Astrocyte of the spinal cord (primary cell): ENCODE measurements around the gene LRRC32.
"Not testable (repeated sequence)": the region's sequence is repeated elsewhere in the genome, so short reads cannot be mapped to it uniquely, and the experiment has no call there.

ENCODE experiments used
- DNase-seq: peaks from one replicate; pipeline ENCODE4 v3.0.0; 2011; ENCODE audit warnings: low read depth, low spot score
- H3K4me3 ChIP-seq: 2 replicates; pipeline ENCODE4 v1.5.1; 2011; ENCODE audit warnings: low read depth, mild to moderate bottlenecking, low read length, moderate library complexity
- in situ Hi-C: cut with HindIII; loops from 2 replicates; pipeline ENCODE4 v1.10.0; 2017; ENCODE audit warnings: low sequenced_read_pairs
- TF ChIP-seq, protein P1 (sequence below): IDR thresholded peaks from 2 replicates; pipeline ENCODE4 v1.5.1; 2012; ENCODE audit warnings: low read depth, mild to moderate bottlenecking, low read length, inconsistent platforms

Gene LRRC32

DNA sequence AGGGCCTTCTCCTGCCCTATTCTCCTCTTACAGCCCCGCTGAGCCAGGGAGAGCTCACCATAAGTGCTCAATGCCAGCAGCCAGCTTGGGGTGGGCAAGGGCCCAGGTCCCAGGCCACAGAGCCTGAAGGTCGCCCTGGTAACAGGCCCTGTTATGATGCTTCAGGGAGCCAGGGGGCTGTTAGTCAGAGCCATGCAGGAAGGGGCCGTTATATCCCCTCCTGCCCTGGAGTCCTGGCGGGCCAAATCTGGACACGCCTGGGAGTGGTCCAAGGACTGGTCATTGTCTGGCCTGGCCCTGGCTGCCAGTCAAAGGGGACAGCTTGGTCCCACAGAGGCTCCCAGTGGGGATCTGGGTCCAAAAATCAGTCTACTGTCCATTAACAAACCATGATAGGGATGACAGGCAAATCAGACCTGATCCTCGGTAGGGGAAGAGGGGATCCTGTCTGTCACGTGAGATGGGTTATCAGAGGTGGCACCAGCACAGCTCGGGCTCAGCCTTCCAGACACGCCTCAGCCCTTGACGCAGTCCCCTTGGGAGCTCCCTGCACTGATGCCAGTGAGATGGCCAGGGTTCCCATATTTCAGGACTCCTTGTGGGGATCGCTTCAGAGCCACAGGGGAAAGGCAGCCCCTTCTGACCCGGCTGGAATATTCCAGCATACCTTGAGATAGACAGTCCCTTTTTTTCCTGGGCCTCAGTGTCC, 55.9 kb downstream of the LRRC32 start:
- no peak overlapping the region for H3K4me3 ChIP-seq
- in situ Hi-C loops: no loop called here
- peak; percentile 45 for DNase-seq
- TF ChIP-seq, protein P1, sequence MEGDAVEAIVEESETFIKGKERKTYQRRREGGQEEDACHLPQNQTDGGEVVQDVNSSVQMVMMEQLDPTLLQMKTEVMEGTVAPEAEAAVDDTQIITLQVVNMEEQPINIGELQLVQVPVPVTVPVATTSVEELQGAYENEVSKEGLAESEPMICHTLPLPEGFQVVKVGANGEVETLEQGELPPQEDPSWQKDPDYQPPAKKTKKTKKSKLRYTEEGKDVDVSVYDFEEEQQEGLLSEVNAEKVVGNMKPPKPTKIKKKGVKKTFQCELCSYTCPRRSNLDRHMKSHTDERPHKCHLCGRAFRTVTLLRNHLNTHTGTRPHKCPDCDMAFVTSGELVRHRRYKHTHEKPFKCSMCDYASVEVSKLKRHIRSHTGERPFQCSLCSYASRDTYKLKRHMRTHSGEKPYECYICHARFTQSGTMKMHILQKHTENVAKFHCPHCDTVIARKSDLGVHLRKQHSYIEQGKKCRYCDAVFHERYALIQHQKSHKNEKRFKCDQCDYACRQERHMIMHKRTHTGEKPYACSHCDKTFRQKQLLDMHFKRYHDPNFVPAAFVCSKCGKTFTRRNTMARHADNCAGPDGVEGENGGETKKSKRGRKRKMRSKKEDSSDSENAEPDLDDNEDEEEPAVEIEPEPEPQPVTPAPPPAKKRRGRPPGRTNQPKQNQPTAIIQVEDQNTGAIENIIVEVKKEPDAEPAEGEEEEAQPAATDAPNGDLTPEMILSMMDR: no peak

DNA sequence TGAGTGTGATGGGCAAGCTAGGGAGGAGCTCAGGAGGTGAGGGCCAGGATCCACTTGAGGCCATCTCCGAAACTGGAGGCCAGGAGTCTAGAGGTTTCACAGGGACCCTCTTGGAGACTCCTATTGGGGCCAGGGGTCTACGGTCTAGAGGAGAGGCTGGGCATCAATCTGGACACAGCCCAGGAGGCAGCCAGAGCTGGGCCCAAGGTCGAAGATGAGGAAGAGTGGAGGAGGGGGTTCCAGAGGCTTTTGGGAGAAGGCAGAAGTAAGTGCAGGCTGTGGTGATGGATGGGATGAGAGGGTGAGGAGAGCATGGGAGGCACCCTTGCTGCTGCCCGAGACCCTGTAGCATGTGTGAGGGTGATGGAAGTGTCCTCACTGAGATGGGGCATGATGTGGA, 56.6 kb downstream of the LRRC32 start:
- DNase-seq: no peak
- no peak overlapping the region for H3K4me3 ChIP-seq
- in situ Hi-C loops: no loop called here
- TF ChIP-seq, protein P1: no peak

DNA sequence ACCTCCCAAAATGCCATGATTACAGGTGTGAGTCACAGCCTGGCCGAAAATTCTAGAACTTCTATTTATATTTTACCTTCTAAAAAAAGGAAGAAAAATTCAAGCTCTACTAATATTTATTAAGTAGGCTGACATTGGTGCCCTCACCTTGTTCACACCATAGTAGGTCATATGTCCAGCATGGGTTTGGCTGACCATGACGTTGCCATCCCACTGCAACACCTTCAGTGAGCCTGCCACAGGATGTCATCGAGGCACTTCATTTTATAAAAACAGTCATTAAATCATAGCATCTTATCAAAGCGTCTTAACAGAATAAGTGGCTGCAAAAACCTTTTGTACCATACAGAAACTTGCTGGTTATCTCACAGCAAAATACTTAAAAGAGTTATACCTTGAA, 58.3 kb downstream of the LRRC32 start:
- in situ Hi-C loops: no loop called here
- no peak overlapping the region for H3K4me3 ChIP-seq
- DNase-seq: no peak
- TF ChIP-seq, protein P1: no peak

DNA sequence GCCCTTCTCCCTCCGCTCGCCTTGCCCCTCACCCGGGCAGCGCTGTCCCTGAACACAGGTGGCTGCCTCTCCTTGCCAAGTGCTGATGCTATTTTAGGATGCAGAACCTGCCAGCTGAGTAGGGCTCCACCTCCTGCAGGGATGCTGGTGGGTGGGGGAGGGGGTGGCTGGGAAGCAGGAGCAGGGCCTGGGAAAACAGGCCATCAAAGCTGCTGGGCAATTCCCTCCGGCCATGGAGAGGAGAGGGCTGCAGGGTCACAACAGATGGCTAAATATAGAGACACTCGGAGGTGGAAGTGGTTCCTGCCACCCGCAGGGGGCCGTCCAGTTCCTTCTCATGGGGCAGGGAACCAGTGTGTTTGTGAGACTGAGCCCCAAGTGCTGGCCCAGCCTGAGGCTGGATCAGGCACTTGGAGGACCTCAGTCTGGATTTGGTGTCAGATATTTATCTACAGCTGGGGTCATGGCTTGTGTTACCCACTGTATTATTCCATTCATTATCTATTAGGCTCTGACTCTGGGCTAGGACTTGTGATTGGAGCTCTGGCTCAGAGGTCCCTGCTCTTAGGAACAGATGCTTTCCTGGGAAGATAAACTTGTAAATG, 59.6 kb downstream of the LRRC32 start:
- no peak for DNase-seq

DNA sequence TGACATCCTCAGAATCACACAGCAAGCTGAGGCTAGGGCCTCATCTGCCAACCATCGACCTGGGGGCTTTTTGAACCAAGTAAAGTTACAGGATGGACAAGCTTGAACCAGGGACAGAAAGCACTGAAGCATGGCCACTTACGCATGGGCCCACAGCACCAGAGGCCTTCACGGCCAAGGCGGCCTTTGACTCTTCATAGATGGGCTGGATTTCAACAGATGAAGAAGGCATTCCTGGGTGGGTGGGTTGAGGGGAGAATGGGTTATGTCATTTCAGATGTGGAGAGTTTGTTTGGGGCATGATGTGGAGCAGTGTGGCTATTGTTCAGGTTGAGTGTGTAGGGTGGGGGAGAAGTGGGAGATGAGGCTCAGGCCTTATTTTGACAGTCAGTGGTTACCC, 60.2 kb downstream of the LRRC32 start:
- in situ Hi-C loops: no loop called here
- DNase-seq: no peak
- no peak overlapping the region for H3K4me3 ChIP-seq
- TF ChIP-seq, protein P1: no peak

More for the DNA sequence above, 59.6 kb downstream of the LRRC32 start:
- no peak overlapping the region for H3K4me3 ChIP-seq
- in situ Hi-C loops: no loop called here
- TF ChIP-seq, protein P1: no peak

DNA sequence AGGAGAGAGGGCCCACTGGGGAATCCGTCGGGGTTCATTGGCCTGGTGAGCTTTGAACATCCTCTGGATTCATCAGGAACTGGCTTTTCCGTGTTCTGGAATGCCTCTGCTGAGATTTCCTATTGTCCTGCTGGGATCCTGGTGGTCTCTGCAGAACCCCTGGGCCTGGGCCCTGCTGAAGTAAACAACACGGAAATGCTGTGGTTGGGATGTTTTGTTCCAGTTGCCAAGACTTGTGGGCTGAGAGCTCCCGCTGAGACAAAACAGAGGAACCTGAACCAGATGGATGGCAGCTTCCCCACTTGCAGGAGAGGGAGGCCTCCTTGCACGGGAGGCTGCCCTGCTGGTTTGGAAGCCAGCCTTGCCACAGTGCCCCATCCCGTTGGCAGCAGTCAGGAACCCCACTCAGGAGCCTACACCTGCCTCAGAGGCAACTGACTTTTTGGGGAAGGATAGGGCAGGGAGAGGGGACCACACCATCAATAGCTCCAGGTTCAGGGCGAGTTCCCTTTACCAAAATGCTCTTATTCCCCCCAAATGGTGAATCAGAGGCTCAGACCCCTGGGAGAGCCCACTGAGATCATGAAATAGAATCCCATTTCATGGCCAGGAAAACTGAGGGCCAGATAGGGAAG, 60.7 kb downstream of the LRRC32 start:
- no peak overlapping the region for H3K4me3 ChIP-seq
- TF ChIP-seq, protein P1: no peak
- DNase-seq: peak; percentile 79
- in situ Hi-C loops: no loop called here

DNA sequence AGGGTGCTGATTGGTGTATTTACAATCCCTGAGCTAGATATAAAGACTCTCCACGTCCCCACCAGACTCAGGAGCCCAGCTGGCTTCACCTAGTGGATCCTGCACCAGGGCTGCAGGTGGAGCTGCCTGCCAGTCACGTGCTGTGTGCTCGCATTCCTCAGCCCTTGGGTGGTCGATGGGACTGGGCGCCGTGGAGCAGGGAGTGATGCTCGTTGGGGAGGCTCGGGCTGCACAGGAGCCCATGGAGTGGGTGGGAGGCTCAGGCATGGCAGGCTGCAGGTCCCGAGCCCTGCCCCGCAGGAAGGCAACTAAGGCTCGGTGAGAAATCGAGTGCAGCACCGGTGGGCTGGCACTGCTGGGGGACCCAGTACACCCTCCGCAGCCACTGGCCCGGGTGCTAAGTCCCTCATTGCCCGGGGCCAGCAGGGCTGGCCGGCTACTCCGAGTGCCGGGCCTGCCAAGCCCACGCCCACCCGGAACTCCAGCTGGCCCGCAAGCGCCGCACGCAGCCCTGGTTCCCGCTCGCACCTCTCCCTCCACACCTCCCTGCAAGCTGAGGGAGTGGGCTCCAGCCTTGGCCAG, 61.6 kb downstream of the LRRC32 start:
- H3K4me3 ChIP-seq, in situ Hi-C loops, DNase-seq: not testable (repeated sequence)

DNA sequence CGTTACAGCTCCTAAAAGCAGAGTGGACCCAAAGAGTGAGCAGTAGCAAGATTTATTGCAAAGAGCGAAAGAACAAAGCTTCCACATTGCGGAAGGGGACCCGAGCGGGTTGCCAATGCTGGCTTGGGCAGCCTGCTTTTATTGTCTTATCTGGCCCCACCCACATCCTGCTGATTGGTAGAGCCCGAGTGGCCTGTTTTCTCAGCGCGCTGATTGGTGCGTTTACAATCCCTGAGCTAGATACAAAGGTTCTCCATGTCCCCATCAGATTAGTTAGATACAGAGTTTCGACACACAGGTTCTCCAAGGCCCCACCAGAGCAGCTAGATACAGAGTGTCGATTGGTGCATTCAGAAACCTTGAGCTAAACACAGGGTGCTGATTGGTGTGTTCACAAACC, 62.3 kb downstream of the LRRC32 start:
- H3K4me3 ChIP-seq, in situ Hi-C loops, DNase-seq: not testable (repeated sequence)
